Measurements from ENCODE around the gene RHOT2. TPM values are rescaled to one million over a fixed set of nuclear protein-coding genes. Genes with fewer than 3 reads are reported as not detected.

Gene RHOT2
- total RNA-seq, 1 donor from 2014 or later, result 121 TPM

DNA sequence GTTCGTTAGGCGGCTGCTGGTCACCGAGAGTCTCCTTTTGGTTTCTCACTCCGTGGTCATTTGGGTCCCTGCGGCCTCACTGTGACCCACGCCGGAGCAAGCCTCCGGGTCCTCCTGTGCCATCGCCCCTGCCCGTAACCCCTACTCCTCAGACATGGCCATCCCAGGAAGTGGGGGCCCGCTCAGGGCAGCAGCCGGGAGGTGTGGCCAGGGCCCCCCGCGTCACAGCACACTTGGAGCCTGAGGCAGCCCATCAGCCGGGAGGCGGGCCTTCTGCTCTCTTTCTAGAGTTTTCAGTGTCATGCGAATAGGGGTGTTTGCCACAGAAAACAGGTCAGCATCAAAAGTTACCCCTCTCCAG lies 45.0 kb upstream of the RHOT2 start:
- TF ChIP-seq, protein P1, sequence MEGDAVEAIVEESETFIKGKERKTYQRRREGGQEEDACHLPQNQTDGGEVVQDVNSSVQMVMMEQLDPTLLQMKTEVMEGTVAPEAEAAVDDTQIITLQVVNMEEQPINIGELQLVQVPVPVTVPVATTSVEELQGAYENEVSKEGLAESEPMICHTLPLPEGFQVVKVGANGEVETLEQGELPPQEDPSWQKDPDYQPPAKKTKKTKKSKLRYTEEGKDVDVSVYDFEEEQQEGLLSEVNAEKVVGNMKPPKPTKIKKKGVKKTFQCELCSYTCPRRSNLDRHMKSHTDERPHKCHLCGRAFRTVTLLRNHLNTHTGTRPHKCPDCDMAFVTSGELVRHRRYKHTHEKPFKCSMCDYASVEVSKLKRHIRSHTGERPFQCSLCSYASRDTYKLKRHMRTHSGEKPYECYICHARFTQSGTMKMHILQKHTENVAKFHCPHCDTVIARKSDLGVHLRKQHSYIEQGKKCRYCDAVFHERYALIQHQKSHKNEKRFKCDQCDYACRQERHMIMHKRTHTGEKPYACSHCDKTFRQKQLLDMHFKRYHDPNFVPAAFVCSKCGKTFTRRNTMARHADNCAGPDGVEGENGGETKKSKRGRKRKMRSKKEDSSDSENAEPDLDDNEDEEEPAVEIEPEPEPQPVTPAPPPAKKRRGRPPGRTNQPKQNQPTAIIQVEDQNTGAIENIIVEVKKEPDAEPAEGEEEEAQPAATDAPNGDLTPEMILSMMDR (IDR thresholded peaks at IDR 0.05; ENCODE audit: unreplicated experiment), result no peak
- no peaks in the 10 kb centered on the region for H3K4me1 Mint-ChIP-seq (ENCODE audit: unreplicated experiment)
- no peaks in the 10 kb centered on the region for H3K9me3 Mint-ChIP-seq (ENCODE audit: unreplicated experiment)
- no peak for DNase-seq (ENCODE audit: low spot score)
- H3K4me3 Mint-ChIP-seq (ENCODE audit: unreplicated experiment), result no peak overlapping the region
- peak overlapping the region; percentile 30 for H3K27ac Mint-ChIP-seq (ENCODE audit: unreplicated experiment)
- H3K36me3 Mint-ChIP-seq (ENCODE audit: low read depth, unreplicated experiment), result peaks cover 5% of the 10 kb centered on the region
- H3K27me3 Mint-ChIP-seq (ENCODE audit: unreplicated experiment), result peaks cover 7% of the 10 kb centered on the region

DNA sequence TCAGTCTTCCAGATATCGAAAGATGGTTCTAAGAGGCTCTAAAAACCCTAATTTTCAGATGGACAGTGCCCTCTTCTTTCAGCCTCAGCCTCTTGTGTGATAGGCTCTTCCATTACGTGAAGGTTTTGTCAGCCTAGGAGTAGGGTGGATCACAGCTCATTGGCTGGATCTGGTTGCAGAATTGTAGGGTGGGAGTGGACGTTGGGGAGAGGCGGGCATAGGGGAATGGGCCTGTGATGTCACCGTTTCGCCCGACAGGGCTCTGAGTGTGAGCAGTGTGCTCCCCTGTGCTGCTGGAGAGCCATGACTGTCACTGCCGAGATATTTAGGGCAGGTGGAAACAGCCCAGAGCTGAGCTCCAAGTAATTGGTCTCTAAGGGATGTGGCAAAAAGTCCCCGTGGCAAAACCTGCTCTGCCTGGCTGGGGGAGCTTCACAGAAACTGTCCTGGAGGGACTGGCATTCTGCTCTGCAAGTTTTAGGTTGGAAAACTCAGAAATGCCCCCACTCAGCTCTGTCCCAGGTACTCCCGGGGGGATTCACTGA lies 43.3 kb upstream of the RHOT2 start:
- H3K4me1 Mint-ChIP-seq (ENCODE audit: unreplicated experiment), result no peaks in the 10 kb centered on the region
- no peak overlapping the region for H3K27ac Mint-ChIP-seq (ENCODE audit: unreplicated experiment)
- H3K4me3 Mint-ChIP-seq (ENCODE audit: unreplicated experiment), result no peak overlapping the region
- H3K27me3 Mint-ChIP-seq (ENCODE audit: unreplicated experiment), result peaks cover 5% of the 10 kb centered on the region
- DNase-seq (ENCODE audit: low spot score), result no peak
- no peaks in the 10 kb centered on the region for H3K9me3 Mint-ChIP-seq (ENCODE audit: unreplicated experiment)
- H3K36me3 Mint-ChIP-seq (ENCODE audit: low read depth, unreplicated experiment), result peaks cover 5% of the 10 kb centered on the region
- TF ChIP-seq, protein P1 (IDR thresholded peaks at IDR 0.05; ENCODE audit: unreplicated experiment), result no peak

DNA sequence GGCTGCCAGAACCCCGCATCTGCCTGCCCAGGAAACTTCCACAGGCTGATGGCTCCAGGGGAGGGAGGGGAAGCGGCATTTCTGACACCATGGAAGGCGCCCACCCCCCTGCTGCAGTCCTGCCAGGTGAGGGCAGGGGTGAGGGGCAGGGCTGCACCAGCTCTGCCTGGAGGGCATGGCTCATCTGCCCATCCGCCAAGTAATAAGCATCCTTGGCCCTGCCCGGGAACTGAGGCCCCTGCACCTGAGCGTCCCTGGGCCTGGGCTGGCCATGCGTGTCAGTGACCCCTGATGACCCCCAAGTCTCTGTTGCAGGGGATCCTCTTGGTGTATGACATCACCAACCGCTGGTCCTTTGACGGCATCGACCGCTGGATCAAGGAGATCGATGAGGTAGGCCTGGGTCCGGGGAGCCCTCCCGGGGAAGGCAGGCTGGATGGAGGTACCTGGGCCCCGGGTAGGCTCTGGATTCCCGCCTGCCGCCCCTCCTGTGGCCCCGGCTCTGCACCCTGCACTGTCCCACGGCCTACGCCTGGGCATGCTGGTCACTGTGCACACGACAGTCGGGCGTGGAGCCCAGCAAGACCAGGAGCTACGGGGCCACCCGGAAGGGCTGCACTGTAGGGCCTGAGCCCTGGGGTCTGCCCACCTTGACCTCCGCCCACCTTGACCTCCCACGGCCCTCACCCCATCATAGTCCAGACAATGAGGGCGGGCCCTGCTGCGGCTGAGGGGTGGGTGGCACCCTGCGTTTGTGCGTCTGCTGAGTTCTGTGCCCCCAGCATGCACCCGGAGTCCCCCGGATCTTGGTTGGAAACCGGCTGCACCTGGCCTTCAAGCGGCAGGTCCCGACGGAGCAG lies 42.6 kb upstream of the RHOT2 start:
- Mint-ChIP-seq H3K9me3 (ENCODE audit: unreplicated experiment) (no peaks in the 10 kb centered on the region), H3K4me1 (ENCODE audit: unreplicated experiment) (no peaks in the 10 kb centered on the region), H3K36me3 (ENCODE audit: low read depth, unreplicated experiment) (peaks cover 5% of the 10 kb centered on the region), H3K27ac (ENCODE audit: unreplicated experiment) (no peak overlapping the region), H3K27me3 (ENCODE audit: unreplicated experiment) (peaks cover 5% of the 10 kb centered on the region), H3K4me3 (ENCODE audit: unreplicated experiment) (no peak overlapping the region)
- no peak for DNase-seq (ENCODE audit: low spot score)
- TF ChIP-seq, protein P1 (IDR thresholded peaks at IDR 0.05; ENCODE audit: unreplicated experiment), result no peak

DNA sequence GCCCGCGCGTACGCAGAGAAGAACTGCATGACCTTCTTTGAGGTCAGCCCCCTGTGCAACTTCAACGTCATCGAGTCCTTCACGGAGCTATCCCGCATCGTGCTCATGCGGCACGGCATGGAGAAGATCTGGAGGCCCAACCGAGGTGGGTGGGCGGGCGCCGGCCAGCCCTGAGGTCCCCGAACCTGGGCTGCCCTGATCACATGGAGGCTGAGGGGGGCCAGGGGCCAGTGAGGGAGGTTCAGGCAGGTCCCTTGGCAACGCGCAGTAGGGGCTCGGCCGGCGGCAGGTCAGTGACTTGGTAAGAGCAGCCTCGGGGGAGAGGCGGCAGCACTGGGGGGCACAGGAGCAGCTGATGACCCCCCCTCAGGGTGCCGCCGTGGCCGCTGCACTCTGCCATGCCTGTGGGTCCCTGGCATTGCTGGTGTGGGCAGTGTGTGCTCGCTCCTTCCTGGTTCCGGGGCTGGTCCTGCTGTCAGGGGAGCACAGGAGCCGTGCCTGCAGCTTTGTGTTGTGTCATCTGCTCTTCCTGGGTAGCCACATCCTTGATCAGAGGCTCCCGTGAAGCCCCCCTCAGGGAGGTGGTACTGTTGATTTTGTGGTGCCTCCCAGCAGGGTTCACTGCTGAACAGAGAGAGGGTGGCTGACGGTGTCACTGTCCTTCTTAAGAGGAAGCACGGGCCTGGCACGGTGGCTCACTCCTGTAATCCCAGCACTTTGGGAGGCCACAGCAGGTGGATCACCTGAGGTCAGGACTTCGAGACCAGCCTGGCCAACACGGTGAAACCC lies 41.8 kb upstream of the RHOT2 start:
- DNase-seq (ENCODE audit: low spot score), result no peak
- no peaks in the 10 kb centered on the region for H3K4me1 Mint-ChIP-seq (ENCODE audit: unreplicated experiment)
- H3K27me3 Mint-ChIP-seq (ENCODE audit: unreplicated experiment), result peaks cover 5% of the 10 kb centered on the region
- H3K9me3 Mint-ChIP-seq (ENCODE audit: unreplicated experiment), result no peaks in the 10 kb centered on the region
- no peak overlapping the region for H3K27ac Mint-ChIP-seq (ENCODE audit: unreplicated experiment)
- no peak overlapping the region for H3K4me3 Mint-ChIP-seq (ENCODE audit: unreplicated experiment)
- peaks cover 5% of the 10 kb centered on the region for H3K36me3 Mint-ChIP-seq (ENCODE audit: low read depth, unreplicated experiment)
- TF ChIP-seq, protein P1 (IDR thresholded peaks at IDR 0.05; ENCODE audit: unreplicated experiment), result no peak

All from endothelial cell (in vitro differentiated cells).